ENCODE results near the gene IFIT1B.

IFIT1B gene

GRCh38 chr10:89414879-89415821, 37.3 kb downstream of the IFIT1B start (continued):
- TF ChIP-seq ZNF621 (tag by site-specific recombination; IDR thresholded peaks at IDR 0.05) = no peak
- TF ChIP-seq MEIS1 (CRISPR knock-in tag; IDR thresholded peaks at IDR 0.05; ENCODE audit: borderline replicate concordance) = no peak
- no peak for TF ChIP-seq ZNF292 (tag by site-specific recombination; IDR thresholded peaks at IDR 0.05; ENCODE audit: borderline replicate concordance, low read depth)
- peak; percentile 96 for TF ChIP-seq ZNF341 (tag by site-specific recombination; IDR thresholded peaks at IDR 0.05; ENCODE audit: low read depth)
- TF ChIP-seq ZNF513 (tag by site-specific recombination; IDR thresholded peaks at IDR 0.05) = no peak
- peak; percentile 22; the same call in 1 of the 2 replicates for TF ChIP-seq KLF16 (tag by site-specific recombination; IDR thresholded peaks at IDR 0.05)
- TF ChIP-seq GFI1B (tag by site-specific recombination; IDR thresholded peaks at IDR 0.05) = no peak
- peak; percentile 94 for TF ChIP-seq ZNF335 (tag by site-specific recombination; conservative IDR thresholded peaks at IDR 0.05)
- TF ChIP-seq IKZF3 (tag by site-specific recombination; IDR thresholded peaks at IDR 0.05) = no peak
- TF ChIP-seq ZNF184 (tag by site-specific recombination; IDR thresholded peaks at IDR 0.05) = no peak
- TF ChIP-seq PRDM2 (tag by site-specific recombination; IDR thresholded peaks at IDR 0.05; ENCODE audit: borderline replicate concordance) = no peak
- peak; percentile 68 for TF ChIP-seq PATZ1 (tag by site-specific recombination; IDR thresholded peaks at IDR 0.05)
- TF ChIP-seq PRDM6 (tag by site-specific recombination; IDR thresholded peaks at IDR 0.05) = no peak
- TF ChIP-seq ZNF354C (tag by site-specific recombination; IDR thresholded peaks at IDR 0.05; ENCODE audit: borderline replicate concordance, low read depth) = no peak
- TF ChIP-seq ZNF350 (tag by site-specific recombination; IDR thresholded peaks at IDR 0.05) = no peak
- no peak for TF ChIP-seq ZNF175 (tag by site-specific recombination; IDR thresholded peaks at IDR 0.05)
- no peak; the same call in 1 of the 2 replicates for TF ChIP-seq ZBTB17 (tag by site-specific recombination; IDR thresholded peaks at IDR 0.05)
- peak; percentile 86; the same call in 1 of the 2 replicates for TF ChIP-seq ZNF501 (tag by site-specific recombination; IDR thresholded peaks at IDR 0.05)
- TF ChIP-seq ZNF37A (tag by site-specific recombination; IDR thresholded peaks at IDR 0.05) = no peak
- TF ChIP-seq ZNF626 (tag by site-specific recombination; IDR thresholded peaks at IDR 0.05) = no peak
- TF ChIP-seq ZNF121 (tag by site-specific recombination; IDR thresholded peaks at IDR 0.05) = no peak
- no peak; the same call in 1 of the 2 replicates for TF ChIP-seq KLF8 (tag by site-specific recombination; IDR thresholded peaks at IDR 0.05)
- no peak for TF ChIP-seq ZNF510 (tag by site-specific recombination; IDR thresholded peaks at IDR 0.05; ENCODE audit: insufficient replicate concordance)
- TF ChIP-seq ZNF639 (tag by site-specific recombination; IDR thresholded peaks at IDR 0.05) = no peak
